Central memory CD4-positive, alpha-beta T cell (primary cell): ENCODE data around the gene CHD5.

Experiments
- DNase-seq: peaks from one replicate; pipeline ENCODE4 v3.0.0; 2022

CHD5 gene

DNA sequence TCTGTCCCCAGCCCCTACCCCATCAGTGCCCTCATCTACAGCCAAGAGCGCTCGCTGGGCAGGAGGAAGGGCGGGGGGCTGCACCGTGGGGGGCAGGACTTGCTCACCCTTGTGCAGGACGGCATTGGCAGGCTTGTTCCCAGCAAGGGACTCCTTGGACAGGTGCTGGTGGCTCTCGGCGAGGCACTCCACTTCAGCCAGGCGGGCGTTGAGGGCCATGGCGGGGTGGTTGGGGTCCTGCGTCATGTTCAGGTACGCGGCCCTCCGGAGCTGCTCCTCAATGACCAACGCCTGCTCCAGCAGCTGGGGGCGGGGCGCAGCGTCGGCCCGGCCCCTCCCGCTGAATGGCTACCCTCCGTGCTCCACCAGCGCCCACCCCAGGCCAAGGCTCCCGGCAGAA is 70.4 kb downstream of the CHD5 start:
- no peak for DNase-seq

DNA sequence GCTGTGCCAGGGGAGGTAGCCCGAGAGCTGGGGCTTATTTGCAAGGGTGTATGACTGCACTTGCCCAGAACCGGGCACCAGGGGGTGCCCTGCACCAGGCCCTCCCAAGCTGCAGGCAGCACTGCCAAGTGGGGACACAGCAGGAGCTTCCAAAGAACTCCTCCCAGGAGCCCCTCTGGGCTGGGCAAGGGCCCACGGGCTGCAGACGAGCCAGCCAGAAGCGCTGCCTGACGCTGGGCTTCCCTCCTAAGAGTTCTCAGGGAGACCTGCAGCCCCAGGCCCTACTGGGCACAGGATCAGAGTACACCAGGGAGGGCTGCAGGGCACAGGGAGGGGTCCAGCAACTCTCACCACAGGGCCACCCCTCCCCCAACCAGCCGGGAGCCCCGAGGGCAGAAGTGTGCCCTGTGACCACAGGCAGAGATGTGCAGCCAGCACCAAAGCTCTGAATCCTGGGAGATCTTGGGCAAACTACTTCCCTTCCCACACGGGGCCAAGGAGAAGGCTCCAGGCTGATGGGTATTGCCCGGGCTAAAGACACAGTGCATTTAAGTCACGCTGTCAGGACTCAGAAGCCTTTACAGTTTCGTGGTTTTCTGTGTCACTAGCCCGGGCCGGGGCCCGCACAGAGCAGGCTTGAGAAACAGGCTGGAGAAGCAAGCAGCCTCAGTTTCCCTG is 71.0 kb downstream of the CHD5 start:
- peak; percentile 22 for DNase-seq

DNA sequence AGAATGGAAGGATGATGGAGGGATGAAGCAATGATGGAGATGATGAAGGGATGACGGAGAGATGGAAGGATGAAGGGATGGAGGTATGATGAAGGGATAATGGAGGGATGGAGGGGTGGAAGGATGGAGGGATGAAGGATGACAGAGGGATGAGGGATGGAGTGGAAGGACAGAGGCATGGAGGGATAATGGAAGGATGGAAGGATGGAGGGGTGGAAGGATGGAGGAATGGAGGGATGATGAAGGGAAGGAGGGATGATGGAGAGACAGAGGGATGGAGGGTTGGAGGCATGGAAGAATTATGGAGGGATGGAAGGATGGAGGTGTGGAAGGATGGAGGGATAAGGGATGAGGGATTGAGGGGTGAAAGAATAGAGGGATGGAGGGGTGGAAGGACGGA is 71.6 kb downstream of the CHD5 start:
- no peak for DNase-seq

DNA sequence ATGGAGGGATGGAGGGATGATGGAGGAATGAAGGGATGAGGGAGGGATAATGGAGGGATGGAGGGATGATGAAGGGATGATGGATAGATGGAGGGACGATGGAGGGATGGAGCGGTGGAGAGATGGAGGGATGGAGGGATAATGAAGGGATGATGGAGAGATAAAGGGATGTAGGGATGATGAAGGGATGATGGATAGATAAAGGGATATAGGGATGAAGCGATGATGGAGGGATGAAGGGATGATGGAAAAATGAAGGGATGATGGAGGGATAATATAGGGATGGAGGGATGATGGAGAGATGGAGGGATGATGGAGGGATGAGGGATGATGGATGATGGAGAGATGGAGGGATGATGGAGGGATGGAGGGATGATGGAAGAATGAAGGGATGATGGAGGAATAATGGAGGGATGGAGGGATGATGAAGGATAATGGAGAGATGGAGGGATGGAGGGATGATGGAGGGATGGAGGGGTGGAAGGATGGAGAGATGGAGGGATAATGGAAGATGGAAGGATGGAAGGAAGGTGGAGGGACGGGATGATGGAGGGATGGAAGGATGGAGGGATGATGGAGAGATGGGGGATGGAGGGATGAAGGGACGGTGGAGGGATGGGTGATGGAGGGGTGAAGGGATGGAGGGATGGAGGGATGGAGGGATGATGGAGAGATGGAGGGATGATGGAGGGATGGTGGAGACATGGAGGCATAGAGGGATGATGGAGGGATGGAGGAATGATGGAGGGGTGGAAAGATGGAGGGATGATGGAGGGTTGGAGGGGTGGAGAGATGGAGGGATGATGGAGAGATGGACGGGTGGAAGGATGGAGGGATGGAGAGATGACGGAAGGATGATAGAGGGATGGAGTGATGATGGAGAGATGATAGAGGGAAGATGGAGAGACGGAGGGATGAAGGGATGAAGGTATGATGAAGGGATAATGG is 72.4 kb downstream of the CHD5 start:
- no peak for DNase-seq

DNA sequence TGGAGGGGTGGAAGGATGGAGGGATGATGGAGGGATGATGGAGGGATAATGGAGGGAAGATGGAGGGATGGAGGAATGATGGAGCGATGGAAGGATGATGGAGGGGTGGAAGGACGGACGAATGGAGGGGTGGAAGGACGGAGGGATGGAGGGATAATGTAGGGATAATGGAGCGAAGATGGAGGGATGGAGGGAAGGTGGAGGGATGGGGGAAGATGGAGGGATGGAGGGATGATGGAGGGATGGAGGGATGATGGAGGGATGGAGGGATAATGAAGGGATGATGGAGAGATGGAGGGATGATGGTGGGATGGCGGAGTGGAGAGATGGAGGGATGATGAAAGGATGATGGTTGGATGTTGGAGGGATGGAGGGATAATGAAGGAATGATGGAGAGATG is 73.1 kb downstream of the CHD5 start:
- DNase-seq, result no peak

DNA sequence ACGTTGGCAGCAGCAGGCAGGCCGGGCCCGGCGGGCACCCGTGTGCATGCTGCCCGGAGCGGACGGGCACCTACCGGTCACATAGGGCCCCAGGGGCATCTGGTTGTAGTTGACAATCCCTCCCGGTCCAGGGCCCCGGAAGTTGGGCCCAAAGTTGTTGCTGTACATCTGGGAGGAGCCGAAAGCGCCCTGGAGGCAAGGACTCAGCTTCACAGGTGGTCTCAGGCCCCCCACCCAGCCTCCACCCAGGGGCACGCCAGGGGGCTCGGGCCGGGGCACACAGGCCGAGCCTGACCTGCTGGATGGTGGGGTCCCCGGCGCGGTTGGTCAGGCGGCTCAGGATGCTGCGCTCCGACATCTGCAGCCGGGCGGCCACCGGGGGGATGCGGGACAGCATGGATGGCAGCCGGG is 73.8 kb downstream of the CHD5 start:
- DNase-seq, result no peak

DNA sequence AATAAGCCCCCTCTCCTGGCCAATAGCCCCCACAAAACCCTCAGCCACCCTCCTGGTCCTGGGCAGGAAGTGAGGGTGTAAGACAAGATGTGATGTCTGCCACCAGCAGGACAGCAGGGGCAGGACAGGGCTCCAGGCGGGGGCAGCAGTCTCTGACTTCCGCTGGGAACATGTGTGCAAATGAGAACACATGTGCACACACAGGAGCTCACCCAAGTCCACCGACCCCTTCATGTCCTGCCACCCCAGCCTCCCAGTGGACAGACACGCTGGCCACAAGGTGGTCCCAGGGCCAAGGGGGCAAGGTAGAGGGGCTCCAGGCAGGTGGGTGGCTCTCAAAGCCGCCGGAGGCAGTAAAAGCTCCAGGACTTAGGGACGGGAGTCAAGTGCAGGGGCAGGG is 74.4 kb downstream of the CHD5 start:
- no peak for DNase-seq

DNA sequence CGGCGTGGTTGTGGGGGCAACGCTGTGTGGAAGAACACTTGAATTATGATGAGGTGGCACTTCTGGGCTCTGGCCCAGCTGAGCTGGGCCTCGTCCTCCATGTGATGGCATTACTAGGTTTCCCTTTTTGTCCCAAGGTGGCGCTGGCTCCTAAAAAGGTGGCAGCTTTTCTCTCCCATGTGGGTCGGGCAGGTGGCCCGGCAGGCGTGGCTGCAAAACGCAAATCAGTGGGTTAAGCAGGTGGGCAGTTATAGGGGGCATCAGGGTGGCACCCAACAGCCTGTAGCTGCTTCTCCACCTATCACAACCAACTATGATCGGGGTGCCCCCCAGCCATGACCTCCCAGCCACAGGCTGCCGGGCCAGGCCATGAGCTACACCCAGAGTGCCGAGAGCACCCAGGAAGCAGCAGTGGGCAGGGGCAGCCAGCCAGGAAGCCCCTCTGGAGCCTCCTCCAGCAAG is 74.9 kb downstream of the CHD5 start:
- no peak for DNase-seq

DNA sequence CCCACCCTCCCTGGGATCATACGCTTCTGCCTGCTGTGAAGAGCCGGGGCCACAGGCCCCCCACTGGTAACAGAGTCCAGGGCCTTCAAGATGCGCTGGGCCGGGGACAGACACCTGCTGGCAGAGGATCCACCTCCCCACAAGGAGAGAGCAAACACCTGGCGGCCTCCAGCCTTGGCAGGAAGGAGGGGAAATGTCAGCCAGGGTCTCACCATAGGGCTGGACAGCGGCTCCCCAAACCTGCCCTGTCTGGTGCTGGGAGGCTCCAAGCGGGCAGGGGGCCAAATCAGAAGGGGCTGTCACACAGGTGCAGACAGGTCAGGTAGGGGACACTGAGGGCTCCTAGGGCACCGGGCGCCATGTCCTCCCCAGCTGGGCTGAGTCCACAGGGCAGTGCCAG is 75.5 kb downstream of the CHD5 start:
- DNase-seq, result no peak

DNA sequence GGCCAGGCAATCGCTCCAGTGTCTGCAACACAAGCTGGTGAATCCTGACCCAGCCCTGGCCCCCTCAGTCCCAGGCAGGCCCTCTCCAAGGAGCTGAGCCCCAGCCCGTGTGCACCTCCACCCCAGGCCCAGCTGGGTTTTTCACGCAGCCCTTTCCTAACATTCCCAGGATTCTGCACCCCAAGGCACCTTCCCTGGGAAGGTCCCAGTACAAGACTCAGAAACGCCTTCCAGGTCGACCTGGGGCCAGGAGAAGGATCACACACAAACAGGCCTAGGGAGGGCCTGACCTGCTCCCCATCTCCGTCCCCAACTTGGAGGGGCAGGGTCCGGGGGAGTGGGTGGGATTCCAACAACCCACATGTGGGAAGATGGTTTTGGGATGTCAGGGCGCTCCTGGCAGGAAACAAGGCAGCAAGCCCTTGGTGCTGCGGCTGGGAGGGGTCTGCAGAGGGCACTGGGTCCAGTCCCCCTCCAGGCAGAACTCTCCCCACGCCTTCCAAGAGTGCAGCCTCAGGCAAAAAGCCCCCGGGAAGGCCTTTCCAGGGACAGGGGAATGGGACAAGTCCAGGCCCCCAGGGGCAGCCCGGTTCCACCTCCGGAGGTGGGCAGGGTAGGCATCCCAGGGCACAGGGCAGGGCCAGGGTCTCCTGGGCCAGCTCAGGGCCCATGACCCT is 76.1 kb downstream of the CHD5 start:
- DNase-seq, result no peak

DNA sequence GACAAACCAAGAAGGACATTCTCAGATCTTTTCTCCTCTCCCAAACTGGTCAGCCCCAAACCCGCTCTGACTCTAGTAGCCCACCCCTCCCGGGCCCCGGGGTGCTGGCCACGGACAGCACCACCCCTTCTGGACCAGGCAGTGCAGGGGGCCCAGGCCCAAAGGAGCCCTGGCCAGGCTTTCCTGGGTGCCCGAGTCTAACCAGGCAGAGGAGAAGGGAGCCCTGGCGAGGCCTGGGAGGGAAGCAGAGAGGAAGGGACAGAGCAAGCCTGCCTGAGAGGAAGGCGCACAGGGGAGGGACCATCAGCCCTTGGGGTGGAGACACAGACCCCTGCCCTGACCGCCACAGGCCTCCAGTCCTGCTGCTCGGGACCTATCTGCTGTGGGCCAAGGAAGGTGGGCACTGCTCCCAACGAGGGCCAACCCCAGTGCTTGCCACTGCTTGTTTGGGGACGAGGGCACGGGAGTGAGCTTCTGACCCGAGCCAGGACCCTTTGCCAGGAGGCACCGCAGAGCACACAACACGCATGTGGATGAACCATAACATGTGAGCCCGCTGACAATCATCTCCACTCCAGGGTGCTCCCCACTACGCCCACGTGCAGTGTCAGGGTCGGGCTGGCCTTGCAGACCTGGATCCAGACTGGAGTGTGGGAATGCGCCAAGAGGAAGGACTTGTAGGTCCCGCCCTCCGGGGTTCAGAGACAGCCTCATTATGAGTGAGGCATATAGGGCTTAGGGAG is 76.8 kb downstream of the CHD5 start:
- DNase-seq, result no peak

DNA sequence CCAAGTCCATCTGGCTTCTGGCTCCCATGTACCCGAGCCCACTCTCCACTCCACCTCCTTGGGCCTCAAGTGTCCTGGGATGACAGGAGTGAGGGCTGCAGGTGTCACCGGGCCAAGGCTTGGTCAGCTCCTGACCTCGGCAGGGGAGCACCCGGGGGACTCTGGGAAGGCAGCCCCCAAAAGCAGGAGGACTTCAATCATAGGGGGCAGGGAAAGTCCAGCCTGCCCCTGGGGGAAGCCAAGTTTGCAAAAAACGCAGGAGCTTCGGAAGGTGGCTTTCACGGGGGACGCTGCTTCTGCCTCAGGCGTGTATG is 77.6 kb downstream of the CHD5 start:
- DNase-seq, result no peak

DNA sequence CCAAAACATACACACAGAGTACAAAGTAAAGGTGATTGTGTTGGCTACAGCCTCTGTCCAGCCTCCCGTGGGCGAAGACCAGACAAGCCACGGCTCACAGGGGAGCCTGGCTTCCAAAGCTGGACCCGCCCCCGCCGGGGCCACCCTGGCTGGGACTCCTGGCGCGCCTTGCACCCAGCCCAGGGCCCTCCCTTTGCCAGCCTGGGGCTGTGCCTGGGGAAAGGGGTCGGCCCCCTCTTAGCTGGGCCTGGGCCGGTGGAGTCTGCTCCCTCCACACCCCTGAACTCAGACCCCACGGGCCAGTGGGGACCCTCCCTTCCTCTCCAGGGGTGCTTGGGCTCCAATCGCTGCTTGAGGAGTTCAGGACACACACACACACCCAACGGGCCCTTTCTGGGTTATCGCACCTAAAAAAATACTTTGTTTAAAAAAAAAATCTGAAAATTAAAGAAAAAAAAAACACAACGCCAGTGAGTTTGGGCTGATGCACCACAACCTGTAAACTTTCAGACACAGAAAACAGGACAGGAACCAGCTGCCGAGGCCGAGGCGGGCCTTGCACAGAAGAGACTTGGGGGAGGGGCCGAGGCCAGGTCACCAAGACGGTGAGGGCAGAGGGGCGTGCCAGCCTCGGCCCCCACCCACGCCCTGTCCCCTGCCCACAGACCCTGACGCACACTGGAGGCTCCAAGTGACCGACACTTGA is 78.1 kb downstream of the CHD5 start:
- DNase-seq, result no peak

DNA sequence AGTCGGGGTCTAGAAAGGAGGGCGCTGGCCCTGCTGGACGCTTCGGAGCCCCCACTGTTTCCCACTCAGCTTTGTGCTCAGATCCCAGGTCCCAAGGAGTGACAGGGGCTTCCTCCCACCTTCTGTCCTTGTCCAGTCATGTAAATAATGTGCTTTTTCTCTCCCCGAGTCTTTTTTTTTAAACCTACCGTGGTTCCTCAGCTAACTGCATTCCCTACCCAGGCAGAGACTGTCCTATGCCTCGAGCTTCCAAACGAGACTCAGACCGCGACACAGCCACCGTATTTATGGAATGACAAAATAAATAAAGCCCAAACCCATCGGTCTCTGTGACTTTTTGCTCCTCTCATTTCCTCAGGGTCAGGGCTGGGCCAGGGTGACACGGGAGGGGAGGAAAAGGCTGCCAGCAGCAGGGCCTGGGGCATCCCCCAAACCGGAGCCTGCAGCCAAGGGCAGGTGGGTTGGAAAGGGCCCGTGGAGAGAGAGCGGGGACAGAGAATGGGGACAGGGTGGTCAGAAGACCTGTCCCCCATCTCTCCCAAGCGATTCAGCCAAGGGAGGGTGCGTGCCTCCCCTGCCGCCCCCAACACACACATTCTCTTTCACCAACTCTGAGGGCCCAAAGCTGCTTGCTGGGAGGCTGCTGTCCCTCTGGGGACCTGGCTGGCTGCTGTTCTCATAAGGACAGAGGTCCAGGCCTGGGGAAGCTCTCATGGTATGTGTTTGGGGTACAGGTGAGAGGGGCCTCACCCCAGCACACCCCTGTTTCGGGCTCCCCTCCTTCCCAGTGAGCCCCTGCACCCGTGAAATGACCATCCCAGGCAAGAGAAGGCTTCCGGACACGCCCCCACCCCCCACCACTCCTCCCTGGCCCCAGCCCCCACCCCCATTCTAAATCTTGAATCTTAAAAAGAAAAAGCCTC is 79.0 kb downstream of the CHD5 start:
- no peak for DNase-seq

DNA sequence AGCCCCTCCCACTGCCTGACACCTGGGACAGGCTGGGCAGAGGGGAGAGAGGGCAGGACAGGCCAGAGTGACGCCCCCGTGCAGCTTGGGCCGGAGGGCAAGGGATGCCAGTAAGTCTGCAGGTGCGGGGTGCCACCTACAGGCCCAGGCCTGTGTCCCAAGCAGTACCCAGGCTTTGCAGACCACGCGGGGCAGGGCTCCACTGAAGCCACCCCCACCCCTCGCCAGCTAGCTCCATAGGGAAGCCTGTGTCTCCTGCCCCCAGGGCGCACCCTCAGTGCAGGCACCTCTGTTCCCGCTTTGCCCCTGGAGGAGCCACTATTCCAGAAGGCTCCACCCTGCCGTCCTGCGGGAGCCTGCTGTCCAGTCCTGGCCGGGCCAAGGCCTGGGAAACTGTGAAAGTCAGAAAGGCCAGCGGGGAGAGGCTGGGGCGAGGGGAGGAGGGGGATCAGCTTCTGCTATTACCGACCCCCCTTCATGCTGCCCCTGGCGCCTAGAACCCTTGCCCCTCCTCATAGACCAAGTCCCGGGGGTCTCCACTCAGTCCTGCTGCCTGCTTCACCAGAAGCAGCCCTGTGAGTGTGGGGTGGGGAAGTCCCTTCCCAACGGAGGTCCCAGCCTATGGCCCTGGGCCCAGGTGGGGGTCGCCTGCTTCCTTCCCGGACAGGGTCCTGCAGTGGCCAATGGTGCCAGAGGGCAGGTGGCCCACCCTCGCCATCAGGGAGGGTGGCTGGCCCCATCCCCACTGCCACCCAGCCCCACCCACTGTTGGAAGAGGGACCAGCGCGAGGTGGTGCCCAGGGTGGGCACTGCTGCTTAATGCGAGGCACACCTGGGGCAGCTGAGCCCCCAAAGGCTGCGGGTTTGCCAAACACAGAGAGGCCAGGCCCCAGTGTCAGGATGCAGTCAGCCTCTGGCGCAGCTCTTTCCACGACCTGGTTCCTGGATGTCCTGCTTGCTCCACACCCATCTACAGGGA is 80.0 kb downstream of the CHD5 start:
- no peak for DNase-seq

DNA sequence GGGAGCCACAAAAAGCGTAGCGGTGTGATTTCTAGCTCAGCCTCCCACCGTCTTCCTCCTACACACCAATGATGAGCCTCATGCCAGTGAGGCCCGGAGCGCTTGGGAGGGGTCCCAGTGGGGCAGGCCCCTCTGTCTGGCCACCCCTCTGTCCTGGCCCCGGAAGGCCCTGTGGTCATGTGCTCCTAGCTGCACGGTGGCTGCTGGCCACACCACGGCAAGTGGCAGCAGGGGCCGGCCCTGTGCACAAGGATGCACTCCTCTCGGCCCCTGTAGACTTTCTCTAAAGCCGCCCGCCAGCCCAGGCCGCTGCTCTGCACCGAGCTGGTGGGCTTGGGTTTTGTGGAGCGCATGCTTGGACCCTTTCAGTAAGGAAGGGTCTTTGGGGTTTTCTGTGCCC is 80.8 kb downstream of the CHD5 start:
- DNase-seq, result no peak

DNA sequence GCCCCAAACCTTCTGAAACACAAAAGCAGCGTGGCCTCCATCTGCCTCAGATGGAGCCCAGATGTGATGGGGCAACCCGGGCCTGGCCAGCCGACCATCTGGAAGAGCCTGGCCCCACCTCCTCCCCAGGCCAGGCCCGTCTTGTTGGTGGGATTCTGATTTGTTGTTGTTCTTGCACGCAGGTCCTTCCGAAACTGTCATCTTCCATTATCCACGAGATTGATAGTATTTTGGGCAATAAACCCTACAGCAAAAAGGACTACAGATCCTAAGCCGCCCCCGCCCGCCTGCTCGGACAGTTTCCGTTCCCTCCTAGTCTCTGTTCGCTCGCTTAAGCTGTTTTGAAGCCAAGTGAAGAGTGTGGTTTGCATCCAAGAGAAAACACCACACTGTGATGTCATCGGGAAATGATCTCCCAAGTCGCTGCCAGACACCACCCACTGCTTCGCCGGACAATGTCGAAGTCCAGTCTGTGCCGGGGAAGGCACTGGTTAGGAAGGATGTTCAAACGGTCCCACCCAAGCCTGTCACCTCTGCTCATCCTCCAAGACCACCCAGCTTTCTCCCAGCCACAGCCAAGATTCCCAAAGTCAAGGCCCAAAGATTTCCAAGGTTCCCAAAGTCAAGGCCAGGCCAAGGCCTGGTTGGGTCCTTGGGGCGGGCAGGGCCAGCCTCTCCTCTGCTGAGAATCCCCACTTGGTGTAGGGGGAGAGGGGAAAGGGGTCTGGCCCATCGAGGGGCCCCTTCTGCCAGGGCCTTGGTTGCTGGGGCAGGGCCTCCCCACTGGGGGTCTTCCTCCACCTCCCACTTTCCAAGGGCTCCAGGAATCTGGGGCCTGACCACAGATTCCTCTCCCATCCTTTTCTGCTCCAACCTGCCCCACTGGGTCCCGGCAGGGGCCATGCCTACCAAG is 81.6 kb downstream of the CHD5 start:
- no peak for DNase-seq

DNA sequence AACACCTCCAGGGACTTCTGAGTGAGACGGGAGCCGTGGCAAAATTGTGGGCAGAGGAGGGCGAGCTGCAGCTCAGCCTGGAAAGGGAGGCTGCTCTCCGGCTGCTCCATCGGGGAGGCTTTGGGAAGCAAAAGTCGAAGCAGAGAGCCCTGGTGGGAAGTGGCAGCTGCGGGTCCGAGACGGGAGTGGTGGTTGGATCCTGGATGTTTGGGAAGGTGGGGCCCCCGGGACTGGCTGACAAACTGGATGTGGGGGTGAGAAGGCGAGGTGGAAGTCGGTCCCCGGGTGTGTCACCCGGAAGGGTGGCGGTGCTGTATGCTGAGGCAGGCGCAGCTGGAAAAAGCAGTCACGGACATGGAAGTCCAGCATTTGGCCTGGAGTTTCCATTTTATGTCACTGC is 82.3 kb downstream of the CHD5 start:
- no peak for DNase-seq

DNA sequence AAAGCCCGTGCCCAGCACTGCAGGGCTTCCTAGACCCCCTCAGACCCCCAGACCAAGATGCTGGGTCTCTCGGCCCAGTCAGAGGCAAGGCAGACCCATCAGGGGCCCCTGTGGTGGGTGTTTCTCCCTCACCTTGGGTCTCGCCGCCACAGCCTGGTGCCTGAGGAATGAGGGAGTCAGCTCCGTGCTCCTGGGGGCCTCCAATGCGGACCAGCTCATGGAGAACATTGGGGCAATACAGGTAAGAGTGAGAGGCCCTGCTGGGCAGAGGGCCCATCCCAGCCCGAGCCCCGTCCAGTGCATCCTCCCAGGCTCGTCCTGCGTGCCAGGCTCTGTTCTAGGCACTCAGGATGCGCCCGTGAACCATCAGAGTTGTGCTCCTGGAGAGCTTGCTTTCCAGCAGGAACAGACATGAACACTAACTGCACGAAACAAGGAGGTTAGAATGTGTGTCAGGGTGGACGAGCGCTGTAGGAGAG is 83.0 kb downstream of the CHD5 start:
- no peak for DNase-seq
